SIG-M5 treated with dmso at 0.1 percent for 504 hours (cell line): ENCODE measurements around the gene USP51.
"Not testable (repeated sequence)": the region's sequence is repeated elsewhere in the genome, so short reads cannot be mapped to it uniquely, and the experiment has no call there.

Source experiments
- DNase-seq: peaks from one replicate; lab custom pipeline; 2025; ENCODE audit not compliant: unreplicated experiment; lab: John Stamatoyannopoulos, UW

The USP51 gene

GRCh38 chrX:55489314-55490009, at the start of gene USP51:
TSS of gene USP51 (minus strand) at chrX:55489848. CDS start at chrX:55488939, 909 bp downstream.
- DNase-seq: peak; percentile 57

DNA sequence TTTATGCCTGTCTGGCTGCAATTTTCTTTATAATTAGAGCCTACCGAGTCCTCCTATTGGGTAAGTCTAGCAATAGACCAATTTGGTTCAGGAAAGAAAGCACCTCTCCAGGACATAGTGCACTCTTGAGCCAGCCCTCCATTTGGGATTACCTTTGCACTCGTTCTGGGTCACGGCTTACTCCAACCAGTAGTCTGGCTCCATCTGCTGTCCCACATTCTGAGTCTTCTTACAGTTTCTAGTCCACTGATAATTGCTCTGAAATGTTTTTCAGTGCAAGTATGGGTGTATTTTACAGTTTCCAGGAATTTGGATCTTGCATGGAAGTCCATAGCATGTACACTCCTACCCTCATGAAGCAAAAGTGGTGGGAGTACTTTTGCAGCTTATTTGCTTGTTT, 34.8 kb upstream of the USP51 start:
- DNase-seq: no peak

DNA sequence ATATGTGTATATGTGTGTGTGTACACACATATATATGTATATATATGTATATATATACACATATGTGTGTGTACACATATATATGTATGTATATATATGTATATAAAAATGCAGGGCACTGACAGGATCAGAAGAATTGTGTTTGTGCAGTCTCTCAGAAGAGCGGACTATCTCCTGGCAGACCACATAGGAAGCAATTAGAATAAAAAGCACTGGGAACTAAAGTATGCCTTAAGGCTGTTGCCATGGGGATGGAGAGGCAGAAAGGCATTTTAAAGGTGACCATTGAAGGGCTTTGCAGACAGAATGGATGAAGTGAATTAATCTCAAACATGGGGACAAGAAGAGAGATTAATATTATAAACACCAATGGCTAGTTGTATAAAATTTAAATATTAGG, 33.7 kb upstream of the USP51 start:
- DNase-seq: no peak

- no peak for DNase-seq
Observed at GRCh38 chrX:55522596-55523276, 33.1 kb upstream of the USP51 start.

DNA sequence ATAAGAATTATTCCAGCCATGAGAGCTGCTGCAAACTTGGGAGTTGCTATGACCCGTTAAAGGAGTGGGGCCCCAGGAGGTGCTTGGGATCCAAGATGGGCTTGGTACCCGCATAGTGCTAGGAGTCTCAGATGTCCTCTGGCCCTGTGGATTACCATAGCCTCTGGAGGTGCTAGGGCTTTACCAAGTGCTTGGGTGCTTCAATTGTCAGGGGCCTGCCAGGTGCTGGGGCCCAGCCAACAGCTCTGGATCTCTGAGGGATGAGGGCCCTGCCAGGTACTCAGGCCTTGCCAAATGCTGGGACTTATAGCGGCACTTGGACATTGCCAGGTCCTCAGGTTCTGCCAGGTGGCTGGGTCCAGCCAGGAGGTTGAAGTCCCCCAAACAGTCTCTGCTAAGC, 32.0 kb upstream of the USP51 start:
- DNase-seq: no peak

DNA sequence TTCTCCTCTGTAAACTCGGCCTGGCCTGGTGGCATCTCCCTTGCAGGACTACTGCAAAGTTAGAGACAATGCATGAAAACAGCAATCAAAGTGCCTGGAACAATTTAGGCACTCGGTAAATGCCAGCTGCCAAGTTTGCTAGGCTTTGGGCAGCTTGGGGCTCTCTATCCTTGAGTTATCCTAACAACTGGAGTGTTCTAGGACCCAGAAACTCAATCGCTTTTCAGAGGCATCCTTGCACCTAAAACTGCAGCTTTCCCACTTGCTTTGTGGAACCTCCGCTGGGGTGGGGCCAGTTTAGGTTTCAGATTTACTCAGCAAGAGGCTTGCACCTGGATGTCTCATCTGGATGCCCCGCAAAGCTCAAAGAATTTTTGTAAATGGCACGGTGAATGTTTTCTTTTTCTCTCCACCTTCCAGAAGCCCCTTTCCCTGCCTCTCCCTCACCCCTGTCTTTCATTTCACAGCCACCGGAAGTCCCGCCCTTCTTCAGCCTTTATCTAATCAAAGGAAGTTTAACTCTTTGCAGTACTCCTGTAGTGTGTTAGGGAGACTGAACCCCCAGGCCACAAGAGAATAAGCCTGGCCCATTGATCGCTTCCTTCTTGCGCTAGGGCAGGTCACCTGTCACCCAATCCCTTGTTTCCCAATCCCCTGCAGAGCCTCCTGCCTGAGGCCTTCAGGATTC, 27.3 kb upstream of the USP51 start:
- not testable (repeated sequence) for DNase-seq

DNA sequence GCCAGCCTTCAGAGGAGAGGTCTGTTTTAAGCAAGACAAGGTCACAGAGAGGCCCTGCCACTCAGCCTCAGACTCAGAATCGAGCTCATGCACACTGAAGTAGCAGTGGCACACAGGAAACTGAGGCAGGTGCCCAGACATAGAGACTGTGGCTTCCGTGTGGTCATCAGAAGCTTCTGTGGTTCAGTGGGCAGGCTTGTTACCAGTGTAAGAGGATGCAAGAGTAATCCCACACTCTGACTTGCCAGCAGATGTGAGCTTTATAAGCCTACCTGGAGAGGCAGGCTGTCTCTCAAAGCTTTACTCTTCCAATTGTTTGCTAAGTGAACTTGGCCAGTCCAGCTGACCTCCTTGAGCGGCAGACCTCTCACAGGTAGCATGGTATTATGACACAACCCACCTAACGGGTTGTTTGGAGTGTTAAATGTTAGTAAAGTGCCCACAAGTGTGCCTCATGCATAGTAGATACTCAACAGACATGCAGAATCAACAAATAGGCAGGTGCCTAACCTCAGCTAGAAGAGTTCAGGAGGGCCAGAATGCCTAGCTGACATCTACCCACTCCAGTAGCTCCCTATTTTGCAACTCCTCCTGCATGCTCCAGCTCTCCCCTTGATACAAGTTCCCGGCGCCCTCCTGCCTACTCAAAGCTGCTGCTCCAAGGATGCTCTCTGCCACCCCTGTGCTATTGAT, 23.5 kb upstream of the USP51 start:
- DNase-seq: not testable (repeated sequence)

- not testable (repeated sequence) for DNase-seq
Observed at GRCh38 chrX:55508410-55509152, 18.9 kb upstream of the USP51 start.

- DNase-seq: not testable (repeated sequence)
Observed at GRCh38 chrX:55507699-55508098, 18.1 kb upstream of the USP51 start.

DNA sequence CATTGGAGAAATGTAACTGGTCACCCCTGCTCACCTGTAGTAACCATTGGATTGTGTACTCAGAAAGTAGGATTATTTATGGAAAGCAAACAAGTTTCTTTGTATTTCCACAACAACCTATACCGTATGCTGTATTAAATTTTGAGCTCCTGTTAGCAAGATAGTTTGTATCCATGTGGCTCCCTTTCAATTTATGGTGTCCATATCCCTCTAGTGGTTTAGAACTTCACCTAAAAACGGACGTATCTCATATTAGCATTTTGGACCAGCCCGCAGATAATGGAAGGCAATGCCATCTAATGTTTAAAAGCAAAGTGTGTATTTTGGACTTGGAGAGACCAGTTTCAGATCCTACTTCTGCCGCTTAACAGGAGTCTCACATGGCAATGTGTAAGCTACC, 17.4 kb upstream of the USP51 start:
- DNase-seq: not testable (repeated sequence)

DNA sequence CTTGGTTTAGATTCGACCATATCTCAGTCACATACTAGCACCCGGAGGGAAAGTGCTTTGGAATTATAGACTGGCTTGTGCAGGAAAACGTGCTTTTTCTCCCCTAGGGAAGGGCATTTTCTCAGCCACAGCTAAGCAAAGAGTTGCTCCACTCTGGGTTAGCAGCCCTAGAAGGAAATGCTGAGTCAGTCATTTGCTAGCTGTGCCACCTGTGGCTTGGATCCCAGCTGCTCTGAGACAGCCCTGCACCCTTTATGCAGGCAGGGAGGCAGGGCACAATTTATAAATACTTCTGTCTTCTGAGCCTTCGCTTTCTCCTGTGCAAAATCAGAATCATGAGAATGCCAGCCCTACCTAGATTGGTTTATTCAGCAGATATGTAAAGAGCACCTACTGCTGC, 1.3 kb upstream of the USP51 start:
- no peak for DNase-seq

DNA sequence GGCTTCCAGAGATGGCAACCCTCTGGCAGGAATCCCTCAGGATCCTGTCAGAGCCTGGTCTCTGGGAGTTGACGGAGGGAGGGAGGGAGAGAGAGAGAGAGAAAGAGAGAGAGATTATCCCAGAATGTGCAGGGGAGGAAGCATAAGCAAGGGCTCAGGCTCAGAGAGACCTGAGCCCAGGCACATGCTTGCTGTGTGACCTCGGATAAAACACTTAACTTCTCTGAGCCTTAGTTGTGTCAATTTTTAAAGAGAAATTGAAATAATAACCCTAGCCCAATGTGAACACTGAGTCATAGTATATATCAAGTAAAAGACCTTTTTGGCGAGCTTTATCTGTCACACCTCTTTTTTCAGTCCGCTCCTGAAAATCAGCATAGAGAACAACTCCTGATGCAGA, 473 bp upstream of the USP51 start:
- no peak for DNase-seq

GRCh38 chrX:55488593-55489313, 895 bp downstream of the USP51 start:
- DNase-seq: peak; percentile 57

GRCh38 chrX:55488006-55488592, 1.5 kb downstream of the USP51 start:
- no peak for DNase-seq

DNA sequence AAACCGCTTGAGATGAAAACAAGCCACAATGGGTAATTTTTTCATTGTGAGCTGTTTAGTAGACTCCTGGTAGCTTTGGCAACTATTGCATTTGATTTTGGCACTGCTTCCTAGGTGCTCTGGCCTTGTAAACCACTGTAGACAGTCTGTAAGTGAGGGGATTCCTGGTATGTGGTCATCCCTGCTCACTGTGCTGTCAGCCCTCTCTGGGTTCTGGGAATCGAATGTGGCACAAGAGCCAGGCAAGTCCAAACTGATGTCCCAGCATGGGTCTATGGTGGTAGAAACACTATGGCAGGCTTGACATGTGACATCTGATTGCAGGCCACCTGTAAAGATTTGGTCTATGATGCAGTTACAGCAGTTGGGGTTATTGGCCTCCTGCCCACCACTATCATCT, 2.5 kb downstream of the USP51 start:
- no peak for DNase-seq

- no peak for DNase-seq
Observed at GRCh38 chrX:55486736-55487135, 2.9 kb downstream of the USP51 start.

- DNase-seq: no peak
Observed at GRCh38 chrX:55484948-55485347, 4.7 kb downstream of the USP51 start.

DNA sequence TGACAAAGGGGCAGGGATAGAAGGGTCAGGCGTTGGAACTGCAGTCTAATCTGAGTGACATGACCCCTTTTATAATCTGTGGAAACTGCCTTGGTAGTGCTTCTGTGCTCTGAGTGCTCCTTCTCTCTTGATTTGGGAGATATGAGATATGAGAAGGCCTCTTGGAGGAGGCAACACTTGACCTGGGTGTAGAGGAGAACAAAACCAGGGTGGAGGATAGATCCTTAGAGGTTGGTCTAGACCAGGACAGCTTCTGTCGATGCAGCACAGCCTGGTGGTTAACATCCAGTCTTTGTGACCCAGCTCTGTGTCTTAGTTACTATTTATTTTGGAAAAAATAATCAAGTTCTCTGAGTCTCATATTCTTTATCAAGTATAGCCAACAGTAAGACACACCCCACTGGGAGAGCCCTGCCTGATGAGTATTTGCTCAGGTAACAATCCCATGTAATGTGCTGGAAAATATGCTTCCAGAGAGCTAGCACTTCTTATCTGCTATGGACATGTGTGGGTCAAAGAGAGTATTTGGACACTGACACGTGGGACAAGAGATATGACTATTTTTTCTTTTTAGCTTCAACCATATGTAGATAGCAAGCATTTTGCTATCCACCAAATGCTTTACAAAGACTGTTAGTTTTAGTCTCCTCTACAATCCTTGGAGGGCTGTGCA, 9.1 kb downstream of the USP51 start:
- no peak for DNase-seq

DNA sequence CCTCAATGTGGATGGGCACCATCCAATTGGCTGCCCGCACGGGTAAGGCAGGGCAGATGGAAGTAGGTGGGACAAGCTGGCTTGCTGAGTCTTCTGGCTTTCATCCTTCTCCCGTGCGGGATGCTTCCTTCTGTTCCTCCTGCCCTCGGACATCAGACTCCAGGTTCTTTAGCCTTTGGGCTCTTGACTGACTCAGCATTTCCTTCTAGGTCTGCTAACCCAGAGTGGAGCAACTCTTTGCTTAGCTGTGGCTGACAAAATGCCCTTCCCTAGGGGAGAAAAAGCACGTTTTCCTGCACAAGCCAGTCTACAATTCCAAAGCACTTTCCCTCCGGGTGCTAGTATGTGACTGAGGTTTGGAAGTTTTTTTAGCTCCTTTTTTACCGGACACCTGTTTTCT, 9.7 kb downstream of the USP51 start:
- not testable (repeated sequence) for DNase-seq
